HepG2 (cell line): Measurements from ENCODE around the gene ELL. TPM values are rescaled to one million over a fixed set of nuclear protein-coding genes. Genes with fewer than 3 reads are reported as not detected.
A peak's percentile ranks its signal among the peaks of the same experiment; 100 is the strongest.

Source experiments
- AGO2 ChIP-seq: fragments of 200-400 bp; formaldehyde crosslinking; optimal IDR thresholded peaks from 2 replicates; pipeline ENCODE3; 2017; ENCODE audit warnings: mild to moderate bottlenecking, low read depth, low read length, moderate library complexity
- ARID2 ChIP-seq: sonication (generic); formaldehyde crosslinking; IDR thresholded peaks from 2 replicates; pipeline ENCODE4 v1.8.1; 2022; ENCODE audit warnings: mild to moderate bottlenecking, missing genetic modification reagents, borderline replicate concordance
- GABPB1 ChIP-seq: IDR thresholded peaks from 2 replicates; pipeline ENCODE4 v1.6.1; 2016; ENCODE audit warnings: mild to moderate bottlenecking, missing genetic modification reagents, moderate library complexity, missing compliant biosample characterization
- HDAC1 ChIP-seq: sonication (generic); formaldehyde crosslinking; IDR thresholded peaks from 2 replicates; pipeline ENCODE4 v1.5.1; 2020; ENCODE audit warnings: mild to moderate bottlenecking, missing genetic modification reagents
- HNF4A ChIP-seq: sonication (generic); formaldehyde crosslinking; IDR thresholded peaks from 2 replicates; pipeline ENCODE4 v1.4.0; 2020; ENCODE audit warnings: missing genetic modification reagents
- HNRNPL ChIP-seq: fragments of 200-400 bp; formaldehyde crosslinking; IDR thresholded peaks from 2 replicates; pipeline ENCODE4 v1.6.1; 2017; ENCODE audit warnings: mild to moderate bottlenecking, low read depth, low read length
- NRL ChIP-seq: sonication (generic); formaldehyde crosslinking; IDR thresholded peaks from 2 replicates; pipeline ENCODE4 v1.5.0; 2020; ENCODE audit warnings: missing genetic modification reagents, mild to moderate bottlenecking, moderate library complexity, borderline replicate concordance
- RNF2 ChIP-seq: fragments of 450-650 bp; conservative IDR thresholded peaks from 2 replicates; pipeline ENCODE4 v1.6.1; 2016; ENCODE audit warnings: low read depth
- SOX6 ChIP-seq, 2 experiments: fragments of 450-650 bp in 1 of 2; sonication (generic) in 1 of 2; formaldehyde crosslinking in 1 of 2; IDR thresholded peaks; 2 replicates each; pipeline versions ENCODE4 v1.4.0 to v1.6.1; 2017 to 2020; ENCODE audit warnings: antibody characterized with exemption in 1 of 2, mild to moderate bottlenecking in 1 of 2, missing genetic modification reagents in 1 of 2
- ZKSCAN1 ChIP-seq: fragments of 150-350 bp; IDR thresholded peaks from 2 replicates; pipeline ENCODE4 v1.6.1; 2014; ENCODE audit warnings: low read length
- ZNF10 ChIP-seq: sonication (generic); formaldehyde crosslinking; IDR thresholded peaks from 2 replicates; pipeline ENCODE4 v1.4.0; 2020; ENCODE audit warnings: mild to moderate bottlenecking, low read depth, missing genetic modification reagents, borderline replicate concordance
- ZNF333 ChIP-seq: sonication (generic); formaldehyde crosslinking; IDR thresholded peaks from 2 replicates; pipeline ENCODE4 v1.4.0; 2020; ENCODE audit warnings: mild to moderate bottlenecking, missing genetic modification reagents, borderline replicate concordance
- polyA plus RNA-seq, 8 experiments: library from polyadenylated mRNA; depleted of rRNA in 3 of 8; stranded (reverse) in 7 of 8; unstranded in 1 of 8; fragments of >200 nt; fragmentation: Illumina TruSeq in 4 of 8; extraction: Trizol in 4 of 8; gene quantifications; 2 replicates each; pipeline versions ENCODE4 v1.2.1 to v1.2.3, GENCODE V29; 2011 to 2016; ENCODE audit warnings: low read depth in 4 of 8, missing spikeins in 1 of 8, mixed read lengths in 1 of 8; ENCODE audit not compliant: insufficient read depth in 1 of 8
- total RNA-seq, 5 experiments: library from RNA; depleted of rRNA; stranded (reverse); fragments of >200 nt; fragmentation: Illumina TruSeq; extraction: Trizol; gene quantifications; 2 replicates each; pipeline ENCODE4 v1.2.3, GENCODE V29; 2016; ENCODE audit warnings: low read depth in 1 of 5
- TF ChIP-seq, protein P1 (sequence below): sonication (generic); formaldehyde crosslinking; IDR thresholded peaks from 2 replicates; pipeline ENCODE4 v1.5.1; 2020; ENCODE audit warnings: mild to moderate bottlenecking, missing genetic modification reagents, moderate library complexity
- TF ChIP-seq, protein P2 (sequence below): IDR thresholded peaks from 2 replicates; pipeline ENCODE4 v1.6.1; 2012; ENCODE audit warnings: low read depth, low read length, improper control_type of control experiment
- TF ChIP-seq, protein P3 (sequence below): sonication (generic); formaldehyde crosslinking; IDR thresholded peaks from 2 replicates; pipeline ENCODE4 v1.4.0; 2020; ENCODE audit warnings: low read depth, missing genetic modification reagents
- TF ChIP-seq, protein P4 (sequence below): sonication (generic); formaldehyde crosslinking; IDR thresholded peaks from 2 replicates; pipeline ENCODE4 v1.5.1; 2020; ENCODE audit warnings: missing genetic modification reagents, mild to moderate bottlenecking, borderline replicate concordance

ELL gene
- total and polyA plus RNA-seq, 2 of the 13 experiments (the other 11 are each of a cell fraction or from before 2014, with no cell fraction given): 3.7 to 5.4 TPM

DNA sequence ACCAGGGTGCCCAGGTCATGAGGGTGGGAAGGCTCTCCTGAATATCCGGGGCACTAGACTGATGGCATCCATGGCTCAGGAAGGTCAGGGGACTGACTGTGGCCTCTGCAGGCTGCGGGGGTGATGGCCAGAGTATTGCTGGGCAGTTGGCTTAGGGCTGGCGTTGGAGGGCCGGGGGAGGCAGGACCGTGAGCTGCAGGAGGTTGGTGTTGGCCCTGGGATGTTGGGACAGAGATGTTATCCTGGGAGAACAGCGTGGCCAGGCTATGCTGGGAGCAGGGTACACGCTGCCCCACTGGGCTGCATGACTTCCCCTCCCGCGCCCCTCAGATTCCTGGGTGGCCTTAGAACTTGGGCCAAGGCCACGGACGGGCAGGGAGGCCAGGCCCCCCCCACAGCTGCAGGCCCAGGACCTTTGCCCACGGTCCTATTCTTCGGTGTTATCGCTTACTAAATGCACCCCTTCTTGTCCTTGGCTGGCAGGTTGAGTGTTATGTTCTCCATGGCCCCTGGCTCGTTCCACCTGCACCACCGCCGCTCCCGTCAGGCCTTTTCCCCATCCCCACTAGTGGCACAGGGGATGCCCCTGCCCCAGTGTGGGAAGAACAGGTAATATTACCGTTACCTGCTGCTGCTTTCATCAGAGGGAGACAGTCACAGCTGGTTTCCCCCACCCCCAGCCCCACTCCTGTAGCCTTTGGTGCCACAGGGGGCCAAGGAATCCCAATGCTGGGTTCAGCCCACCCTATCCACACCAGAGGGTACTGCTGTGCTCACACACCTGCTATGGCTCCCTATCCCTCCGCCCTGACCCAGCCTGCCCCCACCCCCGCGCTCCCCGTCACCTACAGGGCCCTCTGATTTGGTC is 80.7 kb downstream of the ELL start (continued):
- TF ChIP-seq, protein P1, sequence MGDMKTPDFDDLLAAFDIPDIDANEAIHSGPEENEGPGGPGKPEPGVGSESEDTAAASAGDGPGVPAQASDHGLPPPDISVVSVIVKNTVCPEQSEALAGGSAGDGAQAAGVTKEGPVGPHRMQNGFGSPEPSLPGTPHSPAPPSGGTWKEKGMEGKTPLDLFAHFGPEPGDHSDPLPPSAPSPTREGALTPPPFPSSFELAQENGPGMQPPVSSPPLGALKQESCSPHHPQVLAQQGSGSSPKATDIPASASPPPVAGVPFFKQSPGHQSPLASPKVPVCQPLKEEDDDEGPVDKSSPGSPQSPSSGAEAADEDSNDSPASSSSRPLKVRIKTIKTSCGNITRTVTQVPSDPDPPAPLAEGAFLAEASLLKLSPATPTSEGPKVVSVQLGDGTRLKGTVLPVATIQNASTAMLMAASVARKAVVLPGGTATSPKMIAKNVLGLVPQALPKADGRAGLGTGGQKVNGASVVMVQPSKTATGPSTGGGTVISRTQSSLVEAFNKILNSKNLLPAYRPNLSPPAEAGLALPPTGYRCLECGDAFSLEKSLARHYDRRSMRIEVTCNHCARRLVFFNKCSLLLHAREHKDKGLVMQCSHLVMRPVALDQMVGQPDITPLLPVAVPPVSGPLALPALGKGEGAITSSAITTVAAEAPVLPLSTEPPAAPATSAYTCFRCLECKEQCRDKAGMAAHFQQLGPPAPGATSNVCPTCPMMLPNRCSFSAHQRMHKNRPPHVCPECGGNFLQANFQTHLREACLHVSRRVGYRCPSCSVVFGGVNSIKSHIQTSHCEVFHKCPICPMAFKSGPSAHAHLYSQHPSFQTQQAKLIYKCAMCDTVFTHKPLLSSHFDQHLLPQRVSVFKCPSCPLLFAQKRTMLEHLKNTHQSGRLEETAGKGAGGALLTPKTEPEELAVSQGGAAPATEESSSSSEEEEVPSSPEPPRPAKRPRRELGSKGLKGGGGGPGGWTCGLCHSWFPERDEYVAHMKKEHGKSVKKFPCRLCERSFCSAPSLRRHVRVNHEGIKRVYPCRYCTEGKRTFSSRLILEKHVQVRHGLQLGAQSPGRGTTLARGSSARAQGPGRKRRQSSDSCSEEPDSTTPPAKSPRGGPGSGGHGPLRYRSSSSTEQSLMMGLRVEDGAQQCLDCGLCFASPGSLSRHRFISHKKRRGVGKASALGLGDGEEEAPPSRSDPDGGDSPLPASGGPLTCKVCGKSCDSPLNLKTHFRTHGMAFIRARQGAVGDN (CRISPR knock-in tag): peak; percentile 67
- TF ChIP-seq ARID2 (no peak), NRL (CRISPR knock-in tag) (no peak), ZNF10 (no peak), HDAC1 (CRISPR knock-in tag) (peak; percentile 2; the same call in 1 of the 2 replicates), ZKSCAN1 (no peak), RNF2 (no peak), AGO2 (peak; percentile 54), SOX6 (IDR thresholded peaks at IDR 0.05) (no peak), SOX6 (CRISPR knock-in tag; IDR thresholded peaks at IDR 0.05) (peak; percentile 32; the same call in 1 of the 2 replicates), HNF4A (CRISPR knock-in tag) (peak; percentile 84), GABPB1 (0 out of 2 replicates have a peak, but pooled peaks have one; percentile 33), HNRNPL (0 out of 2 replicates have a peak, but pooled peaks have one; percentile 13), ZNF333 (no peak)
- TF ChIP-seq, protein P2, sequence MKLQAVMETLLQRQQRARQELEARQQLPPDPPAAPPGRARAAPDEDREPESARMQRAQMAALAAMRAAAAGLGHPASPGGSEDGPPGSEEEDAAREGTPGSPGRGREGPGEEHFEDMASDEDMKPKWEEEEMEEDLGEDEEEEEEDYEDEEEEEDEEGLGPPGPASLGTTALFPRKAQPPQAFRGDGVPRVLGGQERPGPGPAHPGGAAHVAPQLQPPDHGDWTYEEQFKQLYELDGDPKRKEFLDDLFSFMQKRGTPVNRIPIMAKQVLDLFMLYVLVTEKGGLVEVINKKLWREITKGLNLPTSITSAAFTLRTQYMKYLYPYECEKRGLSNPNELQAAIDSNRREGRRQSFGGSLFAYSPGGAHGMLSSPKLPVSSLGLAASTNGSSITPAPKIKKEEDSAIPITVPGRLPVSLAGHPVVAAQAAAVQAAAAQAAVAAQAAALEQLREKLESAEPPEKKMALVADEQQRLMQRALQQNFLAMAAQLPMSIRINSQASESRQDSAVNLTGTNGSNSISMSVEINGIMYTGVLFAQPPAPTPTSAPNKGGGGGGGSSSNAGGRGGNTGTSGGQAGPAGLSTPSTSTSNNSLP: no peak
- TF ChIP-seq, protein P3, sequence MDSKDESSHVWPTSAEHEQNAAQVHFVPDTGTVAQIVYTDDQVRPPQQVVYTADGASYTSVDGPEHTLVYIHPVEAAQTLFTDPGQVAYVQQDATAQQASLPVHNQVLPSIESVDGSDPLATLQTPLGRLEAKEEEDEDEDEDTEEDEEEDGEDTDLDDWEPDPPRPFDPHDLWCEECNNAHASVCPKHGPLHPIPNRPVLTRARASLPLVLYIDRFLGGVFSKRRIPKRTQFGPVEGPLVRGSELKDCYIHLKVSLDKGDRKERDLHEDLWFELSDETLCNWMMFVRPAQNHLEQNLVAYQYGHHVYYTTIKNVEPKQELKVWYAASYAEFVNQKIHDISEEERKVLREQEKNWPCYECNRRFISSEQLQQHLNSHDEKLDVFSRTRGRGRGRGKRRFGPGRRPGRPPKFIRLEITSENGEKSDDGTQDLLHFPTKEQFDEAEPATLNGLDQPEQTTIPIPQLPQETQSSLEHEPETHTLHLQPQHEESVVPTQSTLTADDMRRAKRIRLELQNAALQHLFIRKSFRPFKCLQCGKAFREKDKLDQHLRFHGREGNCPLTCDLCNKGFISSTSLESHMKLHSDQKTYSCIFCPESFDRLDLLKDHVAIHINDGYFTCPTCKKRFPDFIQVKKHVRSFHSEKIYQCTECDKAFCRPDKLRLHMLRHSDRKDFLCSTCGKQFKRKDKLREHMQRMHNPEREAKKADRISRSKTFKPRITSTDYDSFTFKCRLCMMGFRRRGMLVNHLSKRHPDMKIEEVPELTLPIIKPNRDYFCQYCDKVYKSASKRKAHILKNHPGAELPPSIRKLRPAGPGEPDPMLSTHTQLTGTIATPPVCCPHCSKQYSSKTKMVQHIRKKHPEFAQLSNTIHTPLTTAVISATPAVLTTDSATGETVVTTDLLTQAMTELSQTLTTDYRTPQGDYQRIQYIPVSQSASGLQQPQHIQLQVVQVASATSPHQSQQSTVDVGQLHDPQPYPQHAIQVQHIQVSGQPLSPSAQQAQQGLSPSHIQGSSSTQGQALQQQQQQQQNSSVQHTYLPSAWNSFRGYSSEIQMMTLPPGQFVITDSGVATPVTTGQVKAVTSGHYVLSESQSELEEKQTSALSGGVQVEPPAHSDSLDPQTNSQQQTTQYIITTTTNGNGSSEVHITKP (CRISPR knock-in tag): no peak
- TF ChIP-seq, protein P4, sequence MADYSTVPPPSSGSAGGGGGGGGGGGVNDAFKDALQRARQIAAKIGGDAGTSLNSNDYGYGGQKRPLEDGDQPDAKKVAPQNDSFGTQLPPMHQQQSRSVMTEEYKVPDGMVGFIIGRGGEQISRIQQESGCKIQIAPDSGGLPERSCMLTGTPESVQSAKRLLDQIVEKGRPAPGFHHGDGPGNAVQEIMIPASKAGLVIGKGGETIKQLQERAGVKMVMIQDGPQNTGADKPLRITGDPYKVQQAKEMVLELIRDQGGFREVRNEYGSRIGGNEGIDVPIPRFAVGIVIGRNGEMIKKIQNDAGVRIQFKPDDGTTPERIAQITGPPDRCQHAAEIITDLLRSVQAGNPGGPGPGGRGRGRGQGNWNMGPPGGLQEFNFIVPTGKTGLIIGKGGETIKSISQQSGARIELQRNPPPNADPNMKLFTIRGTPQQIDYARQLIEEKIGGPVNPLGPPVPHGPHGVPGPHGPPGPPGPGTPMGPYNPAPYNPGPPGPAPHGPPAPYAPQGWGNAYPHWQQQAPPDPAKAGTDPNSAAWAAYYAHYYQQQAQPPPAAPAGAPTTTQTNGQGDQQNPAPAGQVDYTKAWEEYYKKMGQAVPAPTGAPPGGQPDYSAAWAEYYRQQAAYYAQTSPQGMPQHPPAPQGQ (CRISPR knock-in tag): 0 out of 2 replicates have a peak, but pooled peaks have one; percentile 34
